ENCODE data around the gene CHN2. TPM values are rescaled to one million over a fixed set of nuclear protein-coding genes. Genes with fewer than 3 reads are reported as not detected.

The CHN2 gene
- total RNA-seq, 1 donor from 2014 or later, result 56.5 TPM

DNA sequence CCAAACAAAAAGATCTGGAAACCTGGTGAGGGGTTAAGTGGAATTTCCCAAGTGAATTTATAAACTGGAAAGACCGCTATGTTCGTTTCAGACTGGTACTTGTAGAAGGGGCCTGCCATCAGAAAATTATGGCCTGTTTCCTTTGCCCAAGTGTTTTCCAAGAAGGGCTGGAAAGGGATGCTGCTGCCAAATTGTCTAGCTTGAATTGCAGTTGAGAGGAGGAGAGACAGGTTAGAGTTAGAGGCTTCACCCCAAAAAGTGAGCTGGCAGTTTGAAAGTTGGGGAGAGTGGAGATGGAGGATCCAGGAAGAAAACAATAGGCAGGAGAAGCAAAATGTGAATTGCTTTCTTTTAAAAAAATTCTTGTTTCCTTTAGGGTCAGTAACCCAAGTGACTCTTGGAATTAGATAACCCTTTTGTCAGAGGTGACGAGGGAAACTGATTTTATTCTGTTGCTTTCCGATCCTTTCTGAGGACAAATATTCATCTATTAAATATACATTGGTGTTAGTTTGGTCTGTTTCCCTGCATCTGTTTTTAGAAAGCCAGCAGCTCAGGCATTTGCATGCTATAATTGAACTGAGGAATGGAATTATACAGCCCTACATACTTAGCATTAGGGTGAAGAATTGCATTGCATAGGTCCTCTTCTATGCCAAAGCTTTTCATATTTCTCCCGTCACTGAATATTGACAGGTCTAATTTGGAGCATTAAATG, 286.5 kb downstream of the CHN2 start:
- ATAC-seq (no peak), DNase-seq (ENCODE audit: low spot score) (no peak)

- ATAC-seq (no peak), DNase-seq (ENCODE audit: low spot score) (no peak)
Observed at GRCh38 chr7:29482056-29482455, 287.5 kb downstream of the CHN2 start.

GRCh38 chr7:29483219-29484104, 288.9 kb downstream of the CHN2 start:
- peak; percentile 66 for DNase-seq (ENCODE audit: low spot score)
- ATAC-seq, result peak; percentile 58

- DNase-seq (ENCODE audit: low spot score) (no peak), ATAC-seq (no peak)
Observed at GRCh38 chr7:29484280-29484679, 289.7 kb downstream of the CHN2 start.

GRCh38 chr7:29485339-29486190, 291.0 kb downstream of the CHN2 start:
- DNase-seq (ENCODE audit: low spot score), result no peak
- ATAC-seq, result no peak

GRCh38 chr7:29486191-29486700, 291.7 kb downstream of the CHN2 start:
- ATAC-seq, result no peak
- no peak for DNase-seq (ENCODE audit: low spot score)

GRCh38 chr7:29487424-29487823, 292.8 kb downstream of the CHN2 start:
- no peak for ATAC-seq

DNA sequence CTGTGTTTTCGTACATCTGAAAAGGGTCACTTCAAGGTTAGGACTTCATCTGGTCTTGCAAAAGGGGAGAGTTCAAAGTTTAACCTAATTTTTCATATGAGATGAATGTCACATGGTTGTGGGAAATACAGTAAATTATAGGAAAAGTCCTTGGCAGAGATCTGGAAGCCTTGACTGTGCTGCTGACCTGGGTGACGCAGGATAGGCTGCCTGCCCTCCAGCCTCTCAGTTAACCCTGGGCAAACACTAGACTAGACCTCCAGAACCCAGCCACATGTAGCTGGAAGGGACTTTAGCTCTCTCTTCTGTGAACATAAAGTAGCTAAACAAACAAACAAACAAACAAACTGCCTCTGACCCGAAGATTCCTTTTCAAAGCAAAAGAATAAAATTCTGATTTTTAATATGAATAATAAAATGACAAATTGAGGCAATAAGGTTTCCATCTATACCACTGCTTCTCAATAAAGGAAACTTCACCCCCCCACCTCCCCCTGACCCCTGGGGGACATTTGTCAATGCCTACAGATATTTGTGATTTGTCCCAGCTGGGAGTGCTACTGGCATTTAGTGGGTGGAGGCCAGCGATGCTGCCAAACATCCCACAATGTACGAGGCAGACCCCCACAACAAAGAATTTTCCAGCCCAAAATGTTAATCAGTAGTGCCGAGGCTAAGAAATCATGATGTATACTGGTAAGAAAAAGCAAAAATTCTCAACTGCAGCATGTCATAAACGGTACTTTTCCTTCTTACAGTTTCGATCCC, 293.8 kb downstream of the CHN2 start:
- DNase-seq (ENCODE audit: low spot score), result no peak
- ATAC-seq, result peak; percentile 50

More at GRCh38 chr7:29487424-29487823, 292.8 kb downstream of the CHN2 start:
- DNase-seq (ENCODE audit: low spot score), result no peak

DNA sequence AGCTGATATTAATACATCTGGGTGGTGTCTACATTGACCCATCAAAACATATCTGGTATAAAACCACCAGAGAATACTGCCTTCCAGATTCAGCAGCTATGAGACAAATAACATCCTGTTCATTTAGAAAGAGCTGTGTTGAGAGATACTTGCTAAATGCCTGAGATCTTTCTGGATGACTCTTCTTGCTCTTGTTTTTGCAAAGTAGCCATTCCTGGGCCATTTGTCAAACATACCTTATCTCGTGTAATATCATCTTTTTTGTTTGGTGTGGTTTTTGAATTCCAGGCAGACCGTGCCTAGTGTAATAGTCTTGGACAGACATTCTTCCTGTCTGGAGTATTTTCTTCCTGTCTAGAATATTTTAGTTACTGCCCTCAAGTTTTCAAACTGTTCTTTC, 294.4 kb downstream of the CHN2 start:
- no peak for ATAC-seq
- DNase-seq (ENCODE audit: low spot score), result no peak

DNA sequence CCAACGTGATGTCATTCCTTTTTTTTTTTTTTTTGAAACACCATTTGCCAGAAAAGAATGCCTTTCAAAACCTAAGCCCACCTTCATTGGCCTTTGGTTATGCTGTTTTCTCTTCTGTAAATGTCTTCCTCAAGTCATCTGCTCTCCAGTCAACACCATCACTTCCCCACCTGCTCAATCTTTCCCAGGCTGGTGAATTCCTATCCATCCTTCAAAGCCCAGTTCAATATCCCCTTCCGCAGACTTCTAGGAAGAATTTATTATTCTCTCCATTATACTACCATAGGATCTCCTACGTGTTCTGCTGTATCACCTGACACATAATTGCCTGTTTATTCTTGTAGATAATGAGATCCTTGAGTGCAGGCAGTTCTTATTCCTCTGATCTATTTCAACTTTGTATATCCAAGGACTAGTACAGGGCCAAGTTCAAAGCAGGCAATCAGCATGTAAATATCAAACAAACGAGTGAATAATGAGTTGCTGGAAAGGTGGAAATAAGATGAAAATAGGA, 295.6 kb downstream of the CHN2 start:
- DNase-seq (ENCODE audit: low spot score) (no peak), ATAC-seq (no peak)

DNA sequence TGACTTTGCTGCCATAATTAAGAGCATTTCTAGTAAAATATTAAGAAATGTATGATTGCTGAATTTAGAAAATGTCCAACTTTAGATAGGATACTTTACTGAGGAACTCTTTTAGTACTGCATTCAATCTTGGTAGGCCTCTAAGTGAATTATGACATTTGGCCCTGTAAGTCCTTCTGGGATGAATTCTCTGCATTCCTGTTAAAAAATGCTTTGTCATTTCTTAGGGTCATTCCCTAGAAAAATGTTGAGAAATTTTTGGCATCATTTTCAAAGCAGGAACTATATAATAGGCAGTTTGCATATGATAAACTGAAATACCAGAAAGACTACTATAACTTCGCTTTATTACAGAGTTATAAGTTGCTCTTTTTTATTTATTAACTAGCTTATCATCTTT, 299.8 kb downstream of the CHN2 start:
- ATAC-seq, result no peak
- no peak for DNase-seq (ENCODE audit: low spot score)

DNA sequence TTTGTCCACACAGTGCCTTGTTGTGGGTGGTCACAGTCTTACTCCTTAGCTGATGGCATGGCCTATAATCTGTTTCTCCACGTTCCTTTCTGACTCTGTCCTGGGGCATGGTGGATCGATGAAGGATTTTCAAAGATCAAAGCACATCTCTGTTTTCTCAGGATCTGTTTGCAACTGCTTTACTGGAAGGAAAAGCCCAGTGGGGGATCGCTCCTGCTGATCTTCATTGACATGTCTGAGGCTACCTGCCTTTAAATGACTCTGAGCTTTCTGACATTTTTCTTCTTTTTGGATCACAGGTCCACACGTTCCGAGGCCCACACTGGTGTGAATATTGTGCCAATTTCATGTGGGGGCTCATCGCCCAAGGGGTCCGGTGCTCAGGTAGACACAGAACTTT, 301.1 kb downstream of the CHN2 start:
- no peak for ATAC-seq
- DNase-seq (ENCODE audit: low spot score), result no peak

- ATAC-seq, result peak; percentile 85
- no peak for DNase-seq (ENCODE audit: low spot score)
Observed at GRCh38 chr7:29496355-29497020, 301.9 kb downstream of the CHN2 start.

GRCh38 chr7:29499932-29500331, 305.4 kb downstream of the CHN2 start:
- no peak for DNase-seq (ENCODE audit: low spot score)
- no peak for ATAC-seq

DNA sequence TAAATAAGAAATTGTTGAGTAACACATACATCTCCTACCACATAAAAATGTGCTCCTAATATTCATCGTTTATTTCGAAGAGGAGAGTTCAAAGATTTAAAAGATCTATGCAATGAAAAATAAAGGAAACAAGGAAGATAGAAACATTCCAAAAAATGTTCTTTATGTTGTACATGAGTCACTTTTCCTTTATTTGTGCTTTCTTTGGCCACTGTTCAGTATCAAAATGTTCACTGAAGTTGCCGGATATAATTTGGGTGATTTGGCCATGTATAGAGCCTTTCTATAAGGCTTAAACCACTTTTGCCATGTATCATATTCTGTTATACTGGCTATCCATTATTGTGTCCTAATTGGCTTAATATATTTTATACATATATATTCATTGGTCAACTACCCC, 306.1 kb downstream of the CHN2 start:
- ATAC-seq (no peak), DNase-seq (ENCODE audit: low spot score) (no peak)

DNA sequence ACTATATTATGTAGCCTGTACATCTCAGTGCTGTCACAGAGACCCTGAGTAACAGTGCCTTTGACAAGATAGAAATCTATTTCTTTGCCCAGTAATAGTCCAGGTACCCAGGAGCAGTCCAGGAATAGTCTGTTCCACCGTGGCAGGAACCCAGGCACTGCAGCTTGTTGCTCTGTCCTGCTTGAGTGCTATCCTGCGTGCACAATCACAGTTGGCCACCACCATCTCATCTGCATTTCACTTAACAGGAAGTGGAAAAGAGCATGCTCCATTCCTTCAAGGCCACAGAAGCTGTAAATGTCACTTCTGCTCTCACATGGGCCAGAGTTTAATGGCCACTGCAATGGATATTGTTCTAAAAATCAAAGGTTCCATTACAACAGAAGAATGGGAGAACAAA, 307.6 kb downstream of the CHN2 start:
- DNase-seq (ENCODE audit: low spot score), result no peak
- no peak for ATAC-seq

GRCh38 chr7:29505931-29506330, 311.4 kb downstream of the CHN2 start:
- ATAC-seq (no peak), DNase-seq (ENCODE audit: low spot score) (no peak)

DNA sequence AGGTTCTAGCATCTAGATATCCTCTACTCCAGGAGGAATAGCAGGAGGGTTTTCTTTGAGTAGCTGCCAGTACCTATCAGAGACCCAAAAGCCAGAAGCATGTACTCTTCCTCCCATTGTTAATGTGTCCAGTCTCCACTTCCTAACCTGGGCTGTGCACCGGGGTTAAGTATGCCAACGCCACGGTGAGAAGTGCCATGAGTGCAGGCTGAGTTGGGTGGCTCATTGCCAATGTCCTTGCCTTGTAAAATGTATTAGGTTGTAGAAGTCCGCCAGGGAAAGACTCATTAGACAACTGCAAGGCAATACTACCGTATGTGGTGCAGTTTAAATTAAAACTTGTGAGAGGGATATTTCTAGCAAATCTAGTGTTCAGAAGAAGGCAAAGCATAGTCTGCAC, 314.0 kb downstream of the CHN2 start:
- DNase-seq (ENCODE audit: low spot score), result no peak
- no peak for ATAC-seq

GRCh38 chr7:29510028-29510427, 315.5 kb downstream of the CHN2 start:
- ATAC-seq (no peak), DNase-seq (ENCODE audit: low spot score) (no peak)

- ATAC-seq (no peak), DNase-seq (ENCODE audit: low spot score) (no peak)
Observed at GRCh38 chr7:29511337-29511736, 316.8 kb downstream of the CHN2 start.
